Brain microvascular endothelial cell (primary cell): Measurements from ENCODE around the gene EPB41.
"Not testable (repeated sequence)": the region's sequence is repeated elsewhere in the genome, so short reads cannot be mapped to it uniquely, and the experiment has no call there.

Source experiments
- DNase-seq: peaks from one replicate; pipeline ENCODE4 v3.0.0-alpha.2; 2020
- H3K27ac ChIP-seq: fragments of 250-450 bp; sonication (Bioruptor Pico); 2 replicates; pipeline ENCODE4 v1.5.1; 2020; ENCODE audit warnings: mild to moderate bottlenecking, moderate library complexity
- H3K27me3 ChIP-seq: fragments of 250-450 bp; sonication (Bioruptor Pico); replicated peaks from 2 replicates; pipeline ENCODE4 v1.5.1; 2020; ENCODE audit warnings: mild to moderate bottlenecking
- H3K36me3 ChIP-seq: fragments of 250-450 bp; sonication (Bioruptor Pico); replicated peaks from 2 replicates; pipeline ENCODE4 v1.5.1; 2020; ENCODE audit warnings: mild to moderate bottlenecking
- H3K4me3 ChIP-seq: 2 replicates; pipeline ENCODE4 v1.5.1; 2011; ENCODE audit warnings: low read depth, mild to moderate bottlenecking, control low read depth, low read length, moderate library complexity
- CTCF ChIP-seq: IDR thresholded peaks from 2 replicates; pipeline ENCODE4 v1.5.1; 2011; ENCODE audit warnings: low read depth, mild to moderate bottlenecking, moderate library complexity, low read length, control low read depth, inconsistent platforms; ENCODE audit errors: missing control alignments
- in situ Hi-C: cut with HindIII; loops from 2 replicates; pipeline ENCODE4 v1.10.0; 2017; ENCODE audit warnings: low sequenced_read_pairs, low pct_ligation_motif_present

Gene EPB41

DNA sequence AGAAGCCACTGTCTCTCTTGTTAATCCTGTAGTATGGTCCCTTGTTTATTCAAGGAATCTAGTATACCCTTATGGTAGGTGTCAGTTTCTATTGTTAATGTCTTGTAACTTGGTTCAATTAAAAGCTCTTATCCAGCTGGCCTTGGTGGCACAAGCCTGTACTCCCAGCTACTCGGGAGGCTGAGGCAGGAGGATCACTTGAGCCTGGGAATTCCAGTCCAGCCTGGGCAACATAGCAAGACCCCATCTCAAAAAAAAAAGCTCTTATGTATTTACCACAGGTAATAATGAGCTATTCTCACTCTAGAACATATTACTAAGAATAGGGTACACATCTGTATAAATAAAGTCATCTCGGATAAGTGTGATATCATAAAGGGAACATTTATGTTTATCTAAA lies 162.8 kb downstream of the EPB41 start:
- Histone ChIP-seq H3K36me3 (no peaks in the 10 kb centered on the region), H3K27me3 (no peaks in the 10 kb centered on the region), H3K4me3 (no peak overlapping the region), H3K27ac (no peak overlapping the region)
- in situ Hi-C loops = no loop called here
- TF ChIP-seq CTCF = no peak
- no peak for DNase-seq

GRCh38 chr1:29079916-29080629 lies 165.7 kb downstream of the EPB41 start:
- in situ Hi-C loops, H3K27ac ChIP-seq, H3K27me3 ChIP-seq, DNase-seq, H3K36me3 ChIP-seq, H3K4me3 ChIP-seq: not testable (repeated sequence)

- H3K4me3 ChIP-seq = no peak overlapping the region
- H3K36me3 ChIP-seq = no peaks in the 10 kb centered on the region
- TF ChIP-seq CTCF = no peak
- H3K27me3 ChIP-seq = no peaks in the 10 kb centered on the region
- no peak for DNase-seq
- in situ Hi-C loops = no loop called here
- no peak overlapping the region for H3K27ac ChIP-seq
These were observed 166.8 kb downstream of the EPB41 start for GRCh38 chr1:29081201-29081600.

- in situ Hi-C loops = no loop called here
These were observed 168.2 kb downstream of the EPB41 start for GRCh38 chr1:29082519-29082918.

DNA sequence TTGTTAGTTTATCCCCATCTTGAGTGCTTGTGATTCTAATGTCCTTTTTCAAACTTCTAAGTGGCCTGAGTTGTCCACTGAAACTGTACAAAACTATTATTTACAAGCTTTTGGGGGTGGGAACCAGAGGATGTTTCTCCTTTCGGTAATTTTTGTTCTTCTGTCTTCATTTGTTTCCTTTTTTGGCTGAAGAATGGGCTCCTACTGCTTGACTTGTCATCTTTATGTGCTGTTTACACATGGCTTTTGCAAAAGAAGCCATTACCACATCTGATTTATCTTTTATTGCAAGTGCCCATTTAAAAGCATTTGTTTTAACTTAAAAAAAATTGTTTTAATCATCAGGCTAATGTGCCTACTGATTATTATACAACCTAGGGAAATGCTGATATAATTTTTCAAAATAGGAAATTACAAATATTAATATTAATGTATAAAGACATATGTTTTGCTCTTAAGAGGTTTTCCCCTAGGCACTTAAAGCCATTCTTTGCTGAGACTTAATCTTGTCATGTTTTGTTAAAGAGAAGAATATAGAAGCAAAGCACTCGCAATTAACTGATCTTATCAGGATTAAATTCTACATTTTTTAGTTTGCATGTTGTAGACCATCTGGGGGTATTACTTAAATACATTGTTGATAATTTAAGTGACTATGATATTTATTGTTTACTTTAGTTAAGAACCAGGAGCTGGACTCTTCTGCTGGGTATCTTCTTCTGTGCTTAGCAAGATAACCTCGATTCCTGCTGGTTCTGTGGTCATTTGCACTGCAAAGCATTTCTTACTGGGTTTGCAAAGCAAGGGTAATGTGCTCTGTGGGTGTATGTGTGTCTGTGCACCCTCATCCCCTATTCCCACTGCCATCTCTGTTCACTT lies 169.2 kb downstream of the EPB41 start:
- no peak for DNase-seq
- no peak overlapping the region for H3K27ac ChIP-seq
- no peaks in the 10 kb centered on the region for H3K27me3 ChIP-seq
- TF ChIP-seq CTCF = no peak
- no peak overlapping the region for H3K4me3 ChIP-seq
- no peaks in the 10 kb centered on the region for H3K36me3 ChIP-seq
- in situ Hi-C loops = no loop called here

More at GRCh38 chr1:29082519-29082918, 168.2 kb downstream of the EPB41 start:
- no peak for DNase-seq
- Histone ChIP-seq H3K36me3 (no peaks in the 10 kb centered on the region), H3K4me3 (no peak overlapping the region), H3K27me3 (no peaks in the 10 kb centered on the region), H3K27ac (no peak overlapping the region)
- no peak for TF ChIP-seq CTCF

- Histone ChIP-seq H3K4me3 (no peak overlapping the region), H3K36me3 (no peaks in the 10 kb centered on the region), H3K27ac (no peak overlapping the region), H3K27me3 (no peaks in the 10 kb centered on the region)
- no peak for DNase-seq
- in situ Hi-C loops = no loop called here
- no peak for TF ChIP-seq CTCF
These were observed 169.8 kb downstream of the EPB41 start for GRCh38 chr1:29084196-29084521.
